BE2C (cell line): ENCODE data around the gene AUNIP.
A peak's percentile ranks its signal among the peaks of the same experiment; 100 is the strongest.

Experiments
- DNase-seq: peaks from one replicate; pipeline ENCODE4 v3.0.0-alpha.2; 2020
- H3K27me3 ChIP-seq: fragments of 250-450 bp; sonication (Bioruptor Pico); 2 replicates; pipeline ENCODE4 v1.5.1; 2020; ENCODE audit warnings: mild to moderate bottlenecking
- H3K36me3 ChIP-seq: fragments of 250-450 bp; sonication (Bioruptor Pico); 2 replicates; pipeline ENCODE4 v1.5.1; 2020; ENCODE audit warnings: mild to moderate bottlenecking
- H3K4me1 ChIP-seq: fragments of 250-450 bp; sonication (Bioruptor Pico); 2 replicates; pipeline ENCODE4 v1.5.1; 2020
- H3K4me3 ChIP-seq: 2 replicates; pipeline ENCODE4 v1.5.1; 2011; ENCODE audit warnings: low read depth, low read length
- H3K9me3 ChIP-seq: fragments of 250-450 bp; sonication (Bioruptor Pico); 2 replicates; pipeline ENCODE4 v1.5.1; 2020
- TF ChIP-seq, protein P1 (sequence below): IDR thresholded peaks from 2 replicates; pipeline ENCODE4 v1.5.1; 2012; ENCODE audit warnings: mild to moderate bottlenecking, low read depth, low read length

Gene AUNIP

DNA sequence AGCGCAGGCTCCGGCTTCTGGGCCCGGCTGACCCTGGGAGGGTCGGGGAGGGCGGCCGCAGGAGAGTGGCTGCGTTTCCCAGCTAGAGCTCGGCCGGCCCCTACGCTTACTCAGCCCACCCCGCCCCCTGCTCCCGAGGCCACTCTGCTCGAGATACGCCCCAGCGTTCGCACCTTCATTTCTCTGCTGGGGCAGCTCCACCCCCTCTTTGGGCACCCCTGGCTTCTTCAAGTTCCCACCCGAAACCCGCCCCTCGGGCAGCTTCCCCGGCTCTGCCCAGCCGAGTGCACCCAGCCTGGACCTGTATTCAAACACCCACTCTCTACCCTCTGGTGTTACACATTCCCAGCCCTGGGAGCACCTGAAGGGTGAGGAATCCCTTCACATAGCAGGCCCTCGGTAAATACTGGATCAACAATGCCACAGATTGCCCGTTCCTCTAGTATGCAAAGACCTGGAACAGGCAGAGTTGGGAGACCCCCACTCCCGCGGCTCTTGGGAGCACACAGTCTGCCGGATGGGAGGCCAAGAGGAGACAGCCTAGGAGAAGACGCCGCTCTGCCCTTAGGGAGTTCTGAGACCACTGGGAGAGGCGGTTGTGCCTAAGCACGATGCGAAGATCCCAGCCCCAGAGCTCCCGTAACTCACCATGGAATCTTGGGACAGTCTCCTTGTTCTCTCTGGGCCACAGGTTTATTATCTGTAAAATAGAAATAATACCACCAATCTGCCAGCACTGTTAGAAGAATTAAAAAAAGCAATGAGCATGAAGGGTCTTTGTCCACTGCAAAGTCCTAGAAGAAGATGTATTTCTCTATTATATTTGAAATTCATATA, 16.8 kb upstream of the AUNIP start:
- no peaks in the 10 kb centered on the region for H3K4me1 ChIP-seq
- DNase-seq = no peak
- no peaks in the 10 kb centered on the region for H3K27me3 ChIP-seq
- H3K36me3 ChIP-seq = no peaks in the 10 kb centered on the region
- H3K9me3 ChIP-seq = no peaks in the 10 kb centered on the region
- TF ChIP-seq, protein P1, sequence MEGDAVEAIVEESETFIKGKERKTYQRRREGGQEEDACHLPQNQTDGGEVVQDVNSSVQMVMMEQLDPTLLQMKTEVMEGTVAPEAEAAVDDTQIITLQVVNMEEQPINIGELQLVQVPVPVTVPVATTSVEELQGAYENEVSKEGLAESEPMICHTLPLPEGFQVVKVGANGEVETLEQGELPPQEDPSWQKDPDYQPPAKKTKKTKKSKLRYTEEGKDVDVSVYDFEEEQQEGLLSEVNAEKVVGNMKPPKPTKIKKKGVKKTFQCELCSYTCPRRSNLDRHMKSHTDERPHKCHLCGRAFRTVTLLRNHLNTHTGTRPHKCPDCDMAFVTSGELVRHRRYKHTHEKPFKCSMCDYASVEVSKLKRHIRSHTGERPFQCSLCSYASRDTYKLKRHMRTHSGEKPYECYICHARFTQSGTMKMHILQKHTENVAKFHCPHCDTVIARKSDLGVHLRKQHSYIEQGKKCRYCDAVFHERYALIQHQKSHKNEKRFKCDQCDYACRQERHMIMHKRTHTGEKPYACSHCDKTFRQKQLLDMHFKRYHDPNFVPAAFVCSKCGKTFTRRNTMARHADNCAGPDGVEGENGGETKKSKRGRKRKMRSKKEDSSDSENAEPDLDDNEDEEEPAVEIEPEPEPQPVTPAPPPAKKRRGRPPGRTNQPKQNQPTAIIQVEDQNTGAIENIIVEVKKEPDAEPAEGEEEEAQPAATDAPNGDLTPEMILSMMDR = no peak
- peak overlapping the region; percentile 29 for H3K4me3 ChIP-seq

GRCh38 chr1:25875154-25875855, 16.0 kb upstream of the AUNIP start, which contains the start of gene PAQR7:
PAQR7 (minus strand) TSS chr1:25875708; CDS start chr1:25863839, 11,869 bp downstream.
- no peaks in the 10 kb centered on the region for H3K4me1 ChIP-seq
- TF ChIP-seq, protein P1 = no peak
- H3K9me3 ChIP-seq = no peaks in the 10 kb centered on the region
- peak within 1 kb of the TSS; percentile 43 for H3K4me3 ChIP-seq
- H3K27me3 ChIP-seq = no peaks in the 10 kb centered on the region
- H3K36me3 ChIP-seq = no peaks in the 10 kb centered on the region
- peak; percentile 70 for DNase-seq

DNA sequence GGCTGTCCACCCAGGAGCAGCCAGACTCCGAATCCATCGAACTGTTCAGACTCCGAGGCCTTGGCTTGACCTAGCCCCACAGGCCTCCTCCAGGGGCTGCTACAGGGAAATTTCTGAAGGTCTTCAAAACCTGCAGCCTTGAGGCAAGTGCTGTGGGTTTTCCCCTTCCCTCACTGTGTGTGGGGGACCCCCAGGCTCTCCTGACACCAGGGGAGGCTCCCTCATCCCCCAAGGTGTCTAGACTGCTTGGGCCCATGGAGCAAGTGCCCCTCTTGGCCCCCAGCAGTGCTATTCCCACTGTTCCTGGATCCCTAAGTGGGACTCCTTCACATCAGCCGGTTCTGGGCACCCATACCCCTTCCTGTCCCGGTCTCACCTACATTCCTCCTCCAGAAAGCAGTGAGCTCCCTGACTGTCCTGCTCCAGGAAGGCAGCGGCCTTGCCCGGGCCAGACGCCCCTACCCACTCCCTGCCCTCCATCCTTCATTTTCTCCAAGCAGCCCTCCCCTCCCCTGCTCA, 15.4 kb upstream of the AUNIP start:
- Histone ChIP-seq H3K36me3 (no peaks in the 10 kb centered on the region), H3K4me1 (no peaks in the 10 kb centered on the region), H3K27me3 (no peaks in the 10 kb centered on the region), H3K9me3 (no peaks in the 10 kb centered on the region), H3K4me3 (peak overlapping the region; percentile 43)
- TF ChIP-seq, protein P1 = no peak
- DNase-seq = no peak

- Histone ChIP-seq H3K36me3 (no peaks in the 10 kb centered on the region), H3K4me3 (no peak overlapping the region), H3K9me3 (no peaks in the 10 kb centered on the region), H3K4me1 (no peaks in the 10 kb centered on the region), H3K27me3 (no peaks in the 10 kb centered on the region)
- DNase-seq = no peak
- TF ChIP-seq, protein P1 = no peak
These were observed 15.0 kb upstream of the AUNIP start for GRCh38 chr1:25874209-25874608.

DNA sequence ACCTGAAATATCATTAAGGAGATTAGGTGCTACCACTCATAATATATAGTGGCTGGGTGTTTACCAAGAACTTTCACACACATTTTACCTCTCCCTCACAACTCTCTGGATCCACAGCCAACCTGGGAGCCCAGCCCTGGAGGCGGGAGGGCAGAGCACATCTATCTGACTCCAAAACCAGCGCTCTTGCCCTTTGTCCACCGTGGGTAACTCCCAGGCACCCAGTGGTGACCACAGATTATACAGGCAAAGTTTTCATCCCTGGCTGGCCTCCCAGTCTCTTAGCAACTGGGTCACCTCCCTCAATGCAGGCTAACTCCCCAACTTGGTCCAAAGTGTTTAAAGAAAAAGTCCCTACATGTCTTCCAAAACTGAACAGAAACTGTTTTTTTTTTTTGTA, 13.9 kb upstream of the AUNIP start:
- DNase-seq = no peak
- no peaks in the 10 kb centered on the region for H3K27me3 ChIP-seq
- H3K4me3 ChIP-seq = no peak overlapping the region
- TF ChIP-seq, protein P1 = no peak
- no peaks in the 10 kb centered on the region for H3K9me3 ChIP-seq
- H3K36me3 ChIP-seq = no peaks in the 10 kb centered on the region
- no peaks in the 10 kb centered on the region for H3K4me1 ChIP-seq
